Renal cortical epithelial cell (primary cell): ENCODE results near the gene GPS1. TPM values are rescaled to one million over a fixed set of nuclear protein-coding genes. Genes with fewer than 3 reads are reported as not detected.
A peak's percentile ranks its signal among the peaks of the same experiment; 100 is the strongest.

ENCODE experiments used
- DNase-seq: peaks from one replicate; pipeline ENCODE4 v3.0.0-alpha.2; 2011; ENCODE audit warnings: low read depth
- total RNA-seq: library from RNA; depleted of rRNA; stranded (reverse); fragments of >200 nt; gene quantifications from 2 replicates; pipeline ENCODE4 v1.2.3, GENCODE V29; 2014

Gene GPS1
- total RNA-seq = 112 and 119 TPM in 2 replicates

- peak; percentile 13 for DNase-seq
Observed at GRCh38 chr17:82051776-82052637, at the start of gene GPS1, which contains the start of gene RFNG. GPS1 (plus strand) TSS chr17:82051898; CDS start chr17:82051932, 34 bp downstream. RFNG (minus strand) TSS chr17:82051811; CDS start chr17:82051766, 45 bp downstream.

DNA sequence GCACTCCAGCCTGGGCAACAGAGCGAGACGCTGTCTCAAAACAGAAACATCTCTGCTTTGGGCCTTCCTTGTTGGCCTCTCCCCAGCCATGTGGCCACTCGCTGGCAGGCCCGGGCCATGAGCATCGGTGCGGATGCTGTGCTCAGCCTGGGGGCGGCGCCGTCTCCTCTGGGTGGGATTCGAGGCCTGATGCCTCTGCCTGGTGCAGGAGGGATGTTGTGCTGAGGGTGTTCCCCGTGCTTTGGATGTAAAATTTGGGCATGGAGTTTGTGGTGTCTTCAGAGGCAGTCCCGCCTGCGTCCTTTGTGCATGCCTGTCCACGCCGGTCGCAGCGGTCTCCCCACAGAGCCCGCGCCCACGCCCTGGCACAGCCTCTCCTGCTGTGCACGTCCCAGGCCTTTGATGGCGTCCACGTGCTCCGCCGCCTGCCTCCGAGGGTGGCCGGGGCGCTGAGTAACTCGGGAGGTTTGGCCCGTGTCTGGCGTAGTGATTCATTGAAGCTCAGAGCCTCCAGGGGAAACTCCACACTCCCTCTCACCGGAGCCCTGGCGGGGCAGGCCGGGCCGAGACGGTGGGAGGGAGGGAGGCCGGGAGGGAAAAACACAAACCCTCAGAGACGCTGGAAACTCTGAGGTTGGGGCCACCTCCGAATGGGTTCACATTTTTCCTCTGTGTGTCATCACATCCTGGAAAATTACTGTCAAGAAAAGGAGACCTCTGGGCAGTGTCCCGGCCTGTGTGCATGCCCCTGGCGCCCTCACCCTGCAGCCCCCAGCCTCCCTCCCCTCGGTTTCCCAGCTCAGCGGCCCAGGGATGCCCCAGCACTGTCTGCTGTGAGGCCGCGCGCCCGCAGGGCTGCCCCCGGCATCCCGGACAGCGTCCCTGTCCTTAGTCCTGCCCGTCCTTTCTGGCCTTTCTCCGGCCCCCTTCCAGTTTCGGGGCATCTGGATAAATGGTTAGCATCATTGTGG lies 48.0 kb upstream of the GPS1 start:
- peak; percentile 91 for DNase-seq

- no peak for DNase-seq
Observed at GRCh38 chr17:82004517-82005455, 46.9 kb upstream of the GPS1 start.

GRCh38 chr17:82005701-82006348 lies 45.9 kb upstream of the GPS1 start:
- no peak for DNase-seq

- DNase-seq = no peak
Observed at GRCh38 chr17:82006468-82007227, 45.0 kb upstream of the GPS1 start.

GRCh38 chr17:82007228-82007494 lies 44.5 kb upstream of the GPS1 start:
- no peak for DNase-seq

DNA sequence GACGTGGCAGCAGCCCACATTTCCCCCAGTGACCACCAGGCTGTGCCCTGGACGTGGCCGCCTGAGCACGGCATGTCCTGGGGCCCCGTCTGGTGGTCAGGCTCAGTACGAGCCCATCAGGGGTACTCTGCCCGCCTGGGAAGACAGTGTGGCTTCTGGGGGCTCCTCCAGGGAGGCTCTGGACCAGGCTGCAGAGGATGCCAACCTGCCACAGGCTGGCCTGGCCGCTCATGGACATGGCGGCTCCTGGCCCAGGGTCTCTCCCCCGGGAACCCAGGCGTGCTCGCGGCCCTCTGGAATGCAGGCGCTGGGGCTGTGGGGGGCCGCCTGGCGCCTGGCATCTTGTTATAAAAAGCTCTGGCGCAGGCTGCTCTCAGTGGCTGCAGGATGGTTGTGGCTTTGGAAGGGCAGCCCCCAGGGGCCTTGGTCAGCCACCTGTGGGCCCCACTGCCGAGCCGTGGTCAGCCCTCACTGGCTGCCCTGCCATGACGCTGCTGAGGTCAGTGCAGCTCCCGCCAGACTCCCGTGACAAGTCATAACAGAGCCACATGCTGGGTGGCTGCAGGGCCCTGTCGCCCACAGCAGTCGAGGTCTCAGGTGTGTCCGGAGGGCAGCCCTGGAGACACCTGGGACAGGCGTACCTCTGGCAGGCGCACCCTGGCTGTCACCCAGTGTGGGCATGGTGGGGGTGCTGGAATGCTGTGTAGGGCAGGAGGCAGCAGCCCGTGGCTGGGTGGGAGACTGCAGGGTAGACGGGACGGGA lies 44.0 kb upstream of the GPS1 start:
- no peak for DNase-seq

GRCh38 chr17:82008258-82008940 lies 43.3 kb upstream of the GPS1 start:
- no peak for DNase-seq

DNA sequence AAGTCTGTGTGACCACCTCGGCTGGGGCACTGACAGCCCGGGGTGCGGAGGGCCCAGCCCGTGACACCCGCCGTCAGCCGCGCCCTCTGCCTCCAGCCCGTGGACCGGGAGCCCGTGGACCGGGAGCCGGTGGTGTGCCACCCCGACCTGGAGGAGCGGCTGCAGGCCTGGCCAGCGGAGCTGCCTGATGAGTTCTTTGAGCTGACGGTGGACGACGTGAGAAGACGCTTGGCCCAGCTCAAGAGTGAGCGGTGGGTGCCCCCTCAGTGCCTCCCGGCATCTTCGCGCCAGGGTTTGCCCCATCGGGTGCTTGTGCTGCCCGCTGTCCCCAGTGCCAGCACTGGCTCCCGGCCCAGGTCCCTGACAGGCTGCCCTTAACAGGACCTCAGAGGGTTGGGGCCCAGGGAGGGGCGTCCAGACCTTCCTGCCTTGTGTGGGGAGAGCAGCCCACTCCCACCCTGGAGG lies 42.7 kb upstream of the GPS1 start:
- no peak for DNase-seq

DNA sequence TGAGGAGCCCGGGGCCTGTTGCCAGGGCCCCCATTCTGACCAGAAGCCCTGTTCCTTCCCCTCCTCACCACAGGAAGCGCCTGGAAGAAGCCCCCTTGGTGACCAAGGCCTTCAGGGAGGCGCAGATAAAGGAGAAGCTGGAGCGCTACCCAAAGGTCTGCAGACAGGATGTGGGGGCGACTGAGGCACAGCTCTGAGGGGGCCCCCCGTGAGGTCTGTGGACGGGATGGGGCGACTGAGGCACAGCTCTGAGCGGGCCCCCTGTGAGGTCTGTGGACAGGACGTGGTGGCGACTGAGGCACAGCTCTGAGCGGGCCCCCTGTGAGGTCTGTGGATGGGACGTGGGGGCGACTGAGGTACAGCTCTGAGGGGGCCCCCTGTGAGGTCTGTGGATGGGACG lies 42.3 kb upstream of the GPS1 start:
- DNase-seq = no peak

DNA sequence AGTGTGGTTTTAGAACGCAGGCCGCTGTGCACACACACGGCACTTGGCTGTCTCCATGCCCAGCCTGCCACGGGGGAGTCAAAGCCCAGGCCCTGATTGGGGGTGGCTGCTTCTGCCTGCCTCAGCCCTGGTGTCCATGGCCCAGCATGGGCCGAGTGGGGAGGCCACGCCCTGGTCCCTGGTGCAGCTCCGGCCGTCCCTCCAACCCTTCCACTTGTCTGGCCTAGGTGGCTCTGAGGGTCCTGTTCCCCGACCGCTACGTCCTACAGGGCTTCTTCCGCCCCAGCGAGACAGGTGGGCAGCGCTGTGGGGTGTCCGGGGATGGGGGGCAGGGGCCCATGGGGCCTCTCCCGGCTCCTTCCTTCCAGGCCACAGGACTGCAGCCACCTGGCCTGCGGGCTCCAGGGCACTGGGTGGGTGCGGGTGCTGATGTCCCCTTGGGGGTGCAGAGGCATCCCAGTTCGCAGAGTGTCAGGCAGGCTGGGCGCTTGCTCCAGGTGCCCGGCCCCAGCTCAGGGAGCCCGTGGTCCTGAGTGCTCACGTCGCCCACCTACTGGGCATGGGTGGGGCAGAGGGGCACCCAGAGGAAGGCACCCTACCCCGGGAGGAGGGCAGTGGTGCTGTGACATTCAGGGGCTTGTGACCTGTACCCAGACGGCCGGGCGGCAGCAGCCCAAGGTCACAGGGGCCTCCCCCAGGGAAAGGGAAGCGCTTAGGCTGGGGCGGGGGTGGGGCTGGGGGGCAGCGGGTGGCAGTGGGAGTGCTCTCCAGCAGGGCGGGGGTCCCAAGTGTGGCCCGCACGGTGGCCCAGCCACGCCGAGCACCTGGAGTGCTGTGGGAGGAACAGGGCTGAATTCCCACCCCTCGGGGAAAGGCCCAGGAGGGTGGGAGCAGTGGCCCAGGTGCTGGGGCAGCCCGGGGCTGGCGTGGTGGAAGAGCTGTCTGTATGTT lies 40.8 kb upstream of the GPS1 start:
- no peak for DNase-seq

GRCh38 chr17:82011617-82012187 lies 40.0 kb upstream of the GPS1 start:
- DNase-seq = no peak

DNA sequence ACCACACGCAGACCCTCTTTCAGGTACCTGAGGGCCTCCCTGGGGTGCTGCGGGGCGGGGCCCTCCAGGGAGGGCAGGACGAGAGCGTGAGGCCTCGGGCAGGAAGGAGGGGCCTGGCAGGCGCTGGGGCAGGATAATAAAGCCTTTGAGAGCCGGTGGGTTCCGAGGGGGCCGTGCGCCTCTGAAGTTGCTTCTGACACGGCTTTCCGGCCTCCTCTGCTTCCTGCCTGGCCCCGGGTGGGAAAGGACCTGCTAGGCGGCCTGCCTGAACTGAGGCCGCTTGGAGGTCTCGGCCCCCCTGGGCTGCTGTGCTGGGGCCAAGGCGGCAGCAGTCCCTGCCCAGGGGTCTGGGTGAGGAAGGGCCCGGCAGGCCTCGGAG lies 39.4 kb upstream of the GPS1 start:
- DNase-seq = no peak

- no peak for DNase-seq
Observed at GRCh38 chr17:82012640-82013295, 38.9 kb upstream of the GPS1 start.

DNA sequence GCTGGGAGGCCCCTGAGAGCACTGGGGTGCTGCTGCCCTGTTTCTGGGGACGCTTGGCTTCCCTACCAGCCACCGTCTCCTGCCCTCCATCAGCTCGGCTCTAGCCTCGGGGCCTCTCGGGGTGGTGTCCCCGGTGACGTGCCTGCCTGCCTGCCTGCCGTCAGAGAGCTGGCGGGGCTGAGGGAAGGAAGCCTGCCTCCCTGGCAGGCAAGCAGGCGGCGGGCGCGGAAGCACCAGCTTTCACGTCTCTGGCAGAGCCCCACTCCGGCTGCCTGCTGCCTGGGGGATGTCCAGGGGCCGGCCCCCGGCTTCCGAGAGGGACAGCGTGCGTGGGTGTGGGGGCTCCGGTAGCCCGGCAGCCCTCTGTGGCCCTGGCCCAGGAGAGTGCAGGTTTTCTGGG lies 38.4 kb upstream of the GPS1 start:
- DNase-seq = no peak

GRCh38 chr17:82013772-82014321 lies 37.9 kb upstream of the GPS1 start:
- no peak for DNase-seq

DNA sequence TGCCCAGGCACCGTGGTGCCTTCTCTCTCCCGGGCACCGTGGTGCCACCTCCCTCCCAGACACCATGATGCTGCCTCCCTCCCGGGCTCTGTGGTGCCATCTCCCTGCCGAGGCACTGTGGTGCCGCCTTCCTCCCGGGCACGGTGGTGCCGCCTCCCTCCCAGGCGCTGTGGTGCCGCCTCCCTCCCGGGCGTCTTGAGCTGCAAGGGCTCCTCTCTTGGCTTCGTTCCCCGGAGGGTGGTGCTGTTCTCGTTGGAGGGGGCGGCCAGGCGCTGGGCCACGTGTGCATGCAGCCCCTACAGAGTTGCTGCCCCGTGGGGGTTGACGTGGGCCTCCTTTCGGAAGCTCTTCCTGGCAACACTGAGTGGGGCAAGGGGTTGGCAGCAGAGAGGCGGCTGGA lies 37.3 kb upstream of the GPS1 start:
- no peak for DNase-seq
